NCI-H1417 treated with DMSO at 0.1 percent for 48 hours (cell line): Measurements from ENCODE around the gene GTF3C1.
"Not testable (repeated sequence)": the region's sequence is repeated elsewhere in the genome, so short reads cannot be mapped to it uniquely, and the experiment has no call there.

Experiments used
- DNase-seq: peaks from one replicate; lab custom pipeline; 2025; lab: John Stamatoyannopoulos, UW

The GTF3C1 gene

GRCh38 chr16:27462846-27463682 lies 86.6 kb downstream of the GTF3C1 start:
- DNase-seq: no peak

GRCh38 chr16:27462200-27462845 lies 87.4 kb downstream of the GTF3C1 start:
- DNase-seq: no peak

GRCh38 chr16:27461483-27462171 lies 88.1 kb downstream of the GTF3C1 start:
- no peak for DNase-seq

- no peak for DNase-seq
Observed at GRCh38 chr16:27460663-27461482, 88.8 kb downstream of the GTF3C1 start.

- DNase-seq: no peak
Observed at GRCh38 chr16:27460213-27460612, 89.5 kb downstream of the GTF3C1 start.

- DNase-seq: no peak
Observed at GRCh38 chr16:27458987-27459688, 90.6 kb downstream of the GTF3C1 start.

- DNase-seq: no peak
Observed at GRCh38 chr16:27458258-27458657, 91.5 kb downstream of the GTF3C1 start.

GRCh38 chr16:27457605-27457900 lies 92.2 kb downstream of the GTF3C1 start:
- DNase-seq: not testable (repeated sequence)

- DNase-seq: no peak
Observed at GRCh38 chr16:27455700-27456099, 94.0 kb downstream of the GTF3C1 start.

GRCh38 chr16:27453494-27453825 lies 96.3 kb downstream of the GTF3C1 start:
- no peak for DNase-seq

- DNase-seq: no peak
Observed at GRCh38 chr16:27452569-27453493, 96.9 kb downstream of the GTF3C1 start.

GRCh38 chr16:27450196-27450549 lies 99.5 kb downstream of the GTF3C1 start:
- no peak for DNase-seq

GRCh38 chr16:27449434-27450195 lies 100.1 kb downstream of the GTF3C1 start:
- no peak for DNase-seq

GRCh38 chr16:27448532-27449433 lies 100.9 kb downstream of the GTF3C1 start:
- DNase-seq: no peak

- DNase-seq: no peak
Observed at GRCh38 chr16:27447301-27447700, 102.4 kb downstream of the GTF3C1 start.

- DNase-seq: no peak
Observed at GRCh38 chr16:27446721-27447120, 103.0 kb downstream of the GTF3C1 start.

- DNase-seq: no peak
Observed at GRCh38 chr16:27445502-27446175, 104.1 kb downstream of the GTF3C1 start.

- no peak for DNase-seq
Observed at GRCh38 chr16:27444470-27444869, 105.2 kb downstream of the GTF3C1 start.
